Upper lobe of right lung (tissue), 1 donor: Measurements from ENCODE around the gene TGFBI. TPM values are rescaled to one million over a fixed set of nuclear protein-coding genes. Genes with fewer than 3 reads are reported as not detected.

Source experiments
- ATAC-seq: fragments of 200-7000 bp; cut with Tn5 transposase; one replicate; pipeline ENCODE4 v1.9.1; 2020; ENCODE audit warnings: mild to moderate bottlenecking, moderate library complexity
- DNase-seq: peaks from one replicate; pipeline ENCODE4 v3.0.0-alpha.2; 2020
- H3K27ac ChIP-seq: fragments of 200-600 bp; one replicate; pipeline ENCODE4 v1.8.0; 2022
- H3K27me3 ChIP-seq: fragments of 200-600 bp; one replicate; pipeline ENCODE4 v1.8.0; 2022; ENCODE audit warnings: mild to moderate bottlenecking
- H3K36me3 ChIP-seq: fragments of 200-600 bp; one replicate; pipeline ENCODE4 v1.8.0; 2022
- H3K4me1 ChIP-seq: fragments of 200-600 bp; one replicate; pipeline ENCODE4 v1.8.0; 2022
- H3K4me3 ChIP-seq: fragments of 200-600 bp; one replicate; pipeline ENCODE4 v1.8.0; 2022; ENCODE audit warnings: mild to moderate bottlenecking
- H3K9me3 ChIP-seq: fragments of 200-600 bp; one replicate; pipeline ENCODE4 v1.8.0; 2022
- intact Hi-C: fragments of 100-400 bp; cut with DNase I; formaldehyde crosslinking; loops from one replicate; pipeline ENCODE4 v1.11.0; 2022
- total RNA-seq: library from RNA; stranded (reverse); fragmentation: NEBNext Ultra II Directional; extraction: Animal tissue kit (Norgen Biotek cat#: 25700); gene quantifications from one replicate; pipeline ENCODE4 v1.2.1, GENCODE V29; 2021
- TF ChIP-seq, protein P1 (sequence below): fragments of 200-600 bp; IDR thresholded peaks from one replicate; pipeline ENCODE4 v1.8.0; 2022; ENCODE audit warnings: antibody characterized with exemption
- donor health status: DM: no; HTN: yes; CAD: no; lungs with severe emphysema.

The TGFBI gene
- total RNA-seq, 1 donor from 2014 or later, result 96.7 TPM

DNA sequence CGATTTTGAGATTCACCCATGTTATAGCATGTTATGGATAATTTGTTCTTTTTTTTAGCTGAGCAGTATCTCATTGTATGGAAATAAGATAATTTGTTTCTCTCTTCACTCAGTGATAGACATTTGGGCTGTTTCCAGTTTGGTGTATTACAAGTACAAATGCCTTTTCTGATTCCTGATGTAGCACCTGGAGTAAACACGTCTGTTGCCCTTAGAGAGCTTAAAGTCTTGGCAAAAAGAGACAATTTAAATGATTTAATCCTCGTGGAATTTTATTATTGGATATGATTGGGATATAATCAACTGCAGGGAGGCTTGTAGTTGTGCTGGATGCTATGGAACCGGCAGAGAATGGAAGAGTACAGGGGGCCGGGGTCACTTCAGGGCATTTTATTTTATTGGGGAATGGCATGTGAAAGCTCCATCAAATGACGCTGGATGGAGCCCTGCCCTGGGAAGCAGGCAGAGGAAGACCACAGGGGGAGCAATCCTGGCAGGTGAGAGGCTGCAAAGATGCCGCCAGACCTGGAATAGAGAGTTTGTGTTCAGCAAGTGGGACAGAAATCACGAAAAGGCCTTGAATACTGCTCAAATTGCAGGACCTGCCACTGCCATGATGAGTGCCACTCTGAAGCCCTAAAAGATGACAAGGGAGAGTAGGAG is 31.0 kb upstream of the TGFBI start:
- DNase-seq (no peak), ATAC-seq (no peak)
- Histone ChIP-seq H3K36me3 (no peaks in the 10 kb centered on the region), H3K27me3 (no peaks in the 10 kb centered on the region), H3K27ac (no peak overlapping the region), H3K4me1 (peaks cover 3% of the 10 kb centered on the region), H3K9me3 (no peaks in the 10 kb centered on the region), H3K4me3 (no peak overlapping the region)
- intact Hi-C loops, result no loop called here
- TF ChIP-seq, protein P1, sequence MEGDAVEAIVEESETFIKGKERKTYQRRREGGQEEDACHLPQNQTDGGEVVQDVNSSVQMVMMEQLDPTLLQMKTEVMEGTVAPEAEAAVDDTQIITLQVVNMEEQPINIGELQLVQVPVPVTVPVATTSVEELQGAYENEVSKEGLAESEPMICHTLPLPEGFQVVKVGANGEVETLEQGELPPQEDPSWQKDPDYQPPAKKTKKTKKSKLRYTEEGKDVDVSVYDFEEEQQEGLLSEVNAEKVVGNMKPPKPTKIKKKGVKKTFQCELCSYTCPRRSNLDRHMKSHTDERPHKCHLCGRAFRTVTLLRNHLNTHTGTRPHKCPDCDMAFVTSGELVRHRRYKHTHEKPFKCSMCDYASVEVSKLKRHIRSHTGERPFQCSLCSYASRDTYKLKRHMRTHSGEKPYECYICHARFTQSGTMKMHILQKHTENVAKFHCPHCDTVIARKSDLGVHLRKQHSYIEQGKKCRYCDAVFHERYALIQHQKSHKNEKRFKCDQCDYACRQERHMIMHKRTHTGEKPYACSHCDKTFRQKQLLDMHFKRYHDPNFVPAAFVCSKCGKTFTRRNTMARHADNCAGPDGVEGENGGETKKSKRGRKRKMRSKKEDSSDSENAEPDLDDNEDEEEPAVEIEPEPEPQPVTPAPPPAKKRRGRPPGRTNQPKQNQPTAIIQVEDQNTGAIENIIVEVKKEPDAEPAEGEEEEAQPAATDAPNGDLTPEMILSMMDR, result no peak

DNA sequence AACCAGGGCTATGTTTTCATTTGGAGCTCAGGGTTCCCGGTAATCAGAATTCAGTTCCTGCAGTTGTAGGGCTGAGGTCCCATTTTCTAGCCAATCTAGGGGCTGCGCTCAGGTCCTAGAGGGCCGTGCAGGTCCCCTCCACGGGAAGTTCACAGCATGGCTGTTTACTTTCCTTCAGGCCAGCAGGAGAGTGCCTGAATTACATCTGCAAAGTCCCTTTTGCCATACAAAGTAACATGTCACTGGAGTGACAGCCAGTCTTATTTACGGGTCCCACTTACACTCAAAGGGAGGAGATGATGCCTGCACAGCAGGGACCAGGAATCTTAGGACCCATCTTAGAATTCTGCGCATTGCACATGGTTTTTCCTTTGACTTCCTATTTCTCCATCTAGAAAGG is 29.9 kb upstream of the TGFBI start:
- no peak for ATAC-seq

DNA sequence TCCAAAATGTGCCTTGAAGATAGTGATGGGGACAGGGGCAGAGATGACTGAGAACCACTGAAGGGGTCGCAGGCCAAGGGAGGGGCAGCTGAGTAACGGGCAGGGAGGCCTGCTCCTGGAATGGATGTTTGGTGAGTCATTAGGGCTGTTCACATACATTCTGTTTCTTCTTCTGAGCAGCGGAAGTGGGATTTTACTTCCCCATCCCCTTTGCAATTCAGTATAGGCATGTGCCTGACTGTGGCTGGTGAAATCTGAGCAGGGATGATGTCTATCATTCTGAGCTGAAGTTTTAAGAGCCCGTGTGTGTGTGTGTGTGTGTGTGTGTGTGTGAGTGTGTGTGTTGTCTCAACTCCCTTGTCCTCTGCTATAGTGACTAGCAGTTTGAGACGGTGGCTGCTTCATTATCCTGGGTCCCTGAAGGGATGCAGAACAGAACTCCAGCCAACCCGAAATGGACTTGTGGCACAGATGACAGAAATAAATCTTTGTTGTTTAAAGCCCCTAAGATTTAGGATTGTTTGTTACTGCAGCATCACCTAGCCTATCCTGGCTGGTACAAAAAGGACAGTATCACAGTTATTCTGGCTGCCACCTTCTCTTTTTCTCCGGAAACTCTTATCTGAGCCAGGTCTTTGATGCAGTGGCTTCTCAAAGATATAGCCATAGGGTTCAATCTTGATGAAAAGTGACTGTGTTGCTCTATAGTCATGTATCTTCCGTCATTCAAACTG is 29.2 kb upstream of the TGFBI start:
- no peak for DNase-seq
- H3K27ac ChIP-seq, result no peak overlapping the region
- intact Hi-C loops, result no loop called here

More for the DNA sequence above, 29.9 kb upstream of the TGFBI start:
- intact Hi-C loops, result no loop called here
- H3K4me1 ChIP-seq, result peaks cover 3% of the 10 kb centered on the region
- no peaks in the 10 kb centered on the region for H3K9me3 ChIP-seq
- DNase-seq, result no peak
- H3K27ac ChIP-seq, result no peak overlapping the region
- no peaks in the 10 kb centered on the region for H3K27me3 ChIP-seq
- H3K4me3 ChIP-seq, result no peak overlapping the region
- TF ChIP-seq, protein P1, result no peak
- no peaks in the 10 kb centered on the region for H3K36me3 ChIP-seq

DNA sequence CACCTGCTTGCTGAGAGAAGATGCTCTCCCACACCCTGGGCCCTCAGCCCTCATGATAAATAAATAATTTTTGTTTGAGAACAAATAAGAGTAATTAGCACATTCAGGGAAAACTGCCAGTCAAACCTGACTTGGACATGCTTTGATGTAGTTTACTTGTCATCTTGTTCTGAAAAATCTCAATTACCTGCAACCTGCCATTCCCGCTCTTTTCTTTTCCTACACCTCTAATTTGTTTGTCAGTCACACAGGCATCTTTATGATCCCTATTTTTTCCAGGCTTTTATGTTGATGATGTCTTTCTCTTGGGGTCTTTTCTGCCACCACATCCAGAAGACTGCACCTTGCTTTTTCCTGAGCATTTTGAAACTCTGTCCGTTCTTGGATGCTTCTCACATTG is 28.6 kb upstream of the TGFBI start:
- Histone ChIP-seq H3K36me3 (no peaks in the 10 kb centered on the region), H3K27ac (no peak overlapping the region), H3K27me3 (no peaks in the 10 kb centered on the region), H3K9me3 (no peaks in the 10 kb centered on the region), H3K4me3 (no peak overlapping the region), H3K4me1 (peaks cover 3% of the 10 kb centered on the region)
- ATAC-seq (no peak), DNase-seq (no peak)
- TF ChIP-seq, protein P1, result no peak
- intact Hi-C loops, result no loop called here

More for the DNA sequence above, 29.2 kb upstream of the TGFBI start:
- no peaks in the 10 kb centered on the region for H3K36me3 ChIP-seq
- TF ChIP-seq, protein P1, result no peak
- H3K4me3 ChIP-seq, result no peak overlapping the region
- no peaks in the 10 kb centered on the region for H3K9me3 ChIP-seq
- peak; percentile 82 for ATAC-seq
- H3K4me1 ChIP-seq, result peaks cover 3% of the 10 kb centered on the region
- no peaks in the 10 kb centered on the region for H3K27me3 ChIP-seq

DNA sequence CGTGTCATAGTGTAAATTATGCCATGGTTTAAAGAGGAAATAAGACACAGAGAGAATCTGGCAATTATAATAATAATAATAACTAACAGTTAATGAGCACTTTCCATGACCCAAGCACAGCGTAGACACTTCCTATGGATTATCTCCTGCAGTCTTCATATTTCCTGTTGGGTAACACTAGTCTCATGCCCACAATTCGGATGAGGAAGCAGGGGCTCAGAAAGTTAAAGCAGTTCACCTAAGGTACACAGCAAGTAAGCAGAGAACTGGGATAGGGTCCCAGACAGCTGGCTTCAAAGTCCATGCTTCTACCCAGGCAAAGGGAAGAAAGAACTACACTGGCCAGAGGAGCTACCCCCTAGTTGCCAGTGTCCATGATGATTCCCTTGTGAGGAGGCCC is 27.9 kb upstream of the TGFBI start:
- H3K27me3 ChIP-seq, result no peaks in the 10 kb centered on the region
- TF ChIP-seq, protein P1, result no peak
- intact Hi-C loops, result no loop called here
- peaks cover 3% of the 10 kb centered on the region for H3K4me1 ChIP-seq
- DNase-seq (no peak), ATAC-seq (peak; percentile 48)
- no peaks in the 10 kb centered on the region for H3K9me3 ChIP-seq
- no peak overlapping the region for H3K4me3 ChIP-seq
- no peak overlapping the region for H3K27ac ChIP-seq
- no peaks in the 10 kb centered on the region for H3K36me3 ChIP-seq
